GM13976 (cell line): ENCODE measurements around the gene ACAD9.

Experiments used
- DNase-seq: peaks from one replicate; pipeline ENCODE4 v3.0.0; 2012; ENCODE audit warnings: low spot score
- in situ Hi-C: fragments of 300-500 bp; cut with MboI; formaldehyde crosslinking; loops from one replicate; pipeline ENCODE4 v1.12.0; 2022; ENCODE audit warnings: low sequenced_read_pairs, mixed read lengths, inconsistent platforms; ENCODE audit not compliant: unreplicated experiment
- TF ChIP-seq, protein P1 (sequence below): IDR thresholded peaks from 2 replicates; pipeline ENCODE4 v1.5.1; 2012; ENCODE audit warnings: borderline replicate concordance, mild to moderate bottlenecking; ENCODE audit not compliant: insufficient read depth; ENCODE audit errors: extremely low read depth, missing control alignments, control extremely low read depth

Gene ACAD9

DNA sequence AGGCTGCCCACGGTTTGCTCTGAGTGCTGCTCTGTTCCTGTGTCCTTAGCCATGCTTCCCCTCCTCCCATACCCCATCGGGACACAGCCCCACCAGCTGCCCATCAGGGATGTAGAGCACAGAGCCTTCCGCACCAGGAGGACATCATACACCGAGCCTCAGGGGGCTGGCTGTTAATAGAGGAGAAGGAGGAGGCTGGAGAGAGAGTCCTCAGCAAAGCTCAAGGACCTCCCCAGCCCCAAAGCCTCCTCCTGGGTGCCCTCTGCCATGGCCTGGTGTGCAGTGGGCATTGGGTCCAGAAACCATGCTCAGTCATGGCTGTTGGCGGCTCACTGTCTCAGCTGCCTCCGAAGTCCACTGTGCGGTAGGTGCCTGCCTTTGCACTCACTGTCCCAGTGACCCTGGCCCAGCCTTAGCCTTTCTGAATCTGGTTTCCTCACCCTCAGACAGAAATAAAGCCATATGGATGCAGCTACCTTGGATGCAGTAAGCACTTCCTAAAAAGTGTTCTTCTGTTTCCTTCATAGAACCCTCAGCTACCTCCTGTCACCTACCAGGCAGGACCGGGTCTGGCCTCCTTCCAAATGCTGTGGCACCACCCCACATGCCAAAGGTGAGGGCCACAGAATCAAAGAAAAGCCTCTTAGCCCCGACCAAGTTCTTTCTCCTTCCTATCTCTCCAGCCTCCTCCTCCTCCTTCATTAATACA lies 53.9 kb downstream of the ACAD9 start:
- TF ChIP-seq, protein P1, sequence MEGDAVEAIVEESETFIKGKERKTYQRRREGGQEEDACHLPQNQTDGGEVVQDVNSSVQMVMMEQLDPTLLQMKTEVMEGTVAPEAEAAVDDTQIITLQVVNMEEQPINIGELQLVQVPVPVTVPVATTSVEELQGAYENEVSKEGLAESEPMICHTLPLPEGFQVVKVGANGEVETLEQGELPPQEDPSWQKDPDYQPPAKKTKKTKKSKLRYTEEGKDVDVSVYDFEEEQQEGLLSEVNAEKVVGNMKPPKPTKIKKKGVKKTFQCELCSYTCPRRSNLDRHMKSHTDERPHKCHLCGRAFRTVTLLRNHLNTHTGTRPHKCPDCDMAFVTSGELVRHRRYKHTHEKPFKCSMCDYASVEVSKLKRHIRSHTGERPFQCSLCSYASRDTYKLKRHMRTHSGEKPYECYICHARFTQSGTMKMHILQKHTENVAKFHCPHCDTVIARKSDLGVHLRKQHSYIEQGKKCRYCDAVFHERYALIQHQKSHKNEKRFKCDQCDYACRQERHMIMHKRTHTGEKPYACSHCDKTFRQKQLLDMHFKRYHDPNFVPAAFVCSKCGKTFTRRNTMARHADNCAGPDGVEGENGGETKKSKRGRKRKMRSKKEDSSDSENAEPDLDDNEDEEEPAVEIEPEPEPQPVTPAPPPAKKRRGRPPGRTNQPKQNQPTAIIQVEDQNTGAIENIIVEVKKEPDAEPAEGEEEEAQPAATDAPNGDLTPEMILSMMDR = no peak
- in situ Hi-C loops = no loop called here
- no peak for DNase-seq

GRCh38 chr3:128933922-128934253 lies 54.5 kb downstream of the ACAD9 start:
- TF ChIP-seq, protein P1 = no peak
- no peak for DNase-seq
- in situ Hi-C loops = no loop called here

GRCh38 chr3:128935922-128936321 lies 56.5 kb downstream of the ACAD9 start:
- TF ChIP-seq, protein P1 = no peak
- in situ Hi-C loops = no loop called here
- no peak for DNase-seq

- DNase-seq = no peak
- TF ChIP-seq, protein P1 = no peak
- in situ Hi-C loops = no loop called here
Measured at GRCh38 chr3:128936341-128936740, 56.9 kb downstream of the ACAD9 start.

GRCh38 chr3:128940252-128940651 lies 60.8 kb downstream of the ACAD9 start:
- no peak for DNase-seq
- TF ChIP-seq, protein P1 = no peak
- in situ Hi-C loops = no loop called here

DNA sequence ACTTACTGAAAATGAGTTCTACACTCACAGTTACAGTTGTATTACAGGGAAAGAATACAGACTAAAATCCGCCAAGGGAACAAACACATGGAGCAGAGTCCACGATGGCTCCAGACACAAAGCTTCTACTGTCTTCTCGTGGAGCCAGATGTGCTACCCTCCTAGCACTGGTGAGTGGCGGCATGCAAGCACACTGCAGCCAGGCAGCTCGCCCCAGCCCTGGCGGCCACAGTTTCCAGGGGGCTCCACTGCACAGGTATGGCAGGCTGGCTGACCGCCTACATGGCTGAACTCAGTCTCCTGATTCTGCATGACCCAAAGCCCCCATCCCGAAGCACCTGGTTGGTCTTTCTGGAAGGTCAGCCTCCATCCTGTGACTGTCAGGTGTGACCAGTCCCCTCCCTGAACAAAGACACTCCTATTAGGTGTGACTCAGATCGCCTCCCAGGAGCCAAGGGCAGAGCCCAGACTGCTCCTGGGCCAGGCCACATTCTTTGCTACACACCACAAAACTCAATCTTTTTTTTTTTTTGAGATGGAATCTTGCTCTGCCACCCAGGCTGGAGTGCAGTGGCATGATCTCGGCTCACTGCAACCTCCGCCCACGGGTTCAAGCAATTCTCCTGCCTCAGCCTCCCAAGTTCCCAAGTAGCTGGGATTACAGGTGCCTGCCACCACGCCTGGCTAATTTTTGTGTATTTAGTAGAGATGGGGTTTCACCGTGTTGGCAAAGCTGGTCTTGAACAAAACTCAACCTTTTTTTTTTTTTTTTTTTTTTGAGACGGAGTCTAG lies 62.9 kb downstream of the ACAD9 start:
- TF ChIP-seq, protein P1 = no peak
- no peak for DNase-seq
- in situ Hi-C loops = no loop called here
